HG03039 (cell line): ENCODE results near the gene FAM163B.

Experiments
- ATAC-seq: cut with Tn5 transposase; IDR thresholded peaks from one replicate; pipeline ENCODE4 v1.9.1; 2021; ENCODE audit warnings: mild to moderate bottlenecking, moderate library complexity; ENCODE audit not compliant: unreplicated experiment

The FAM163B gene

GRCh38 chr9:133553123-133553522, 56.1 kb downstream of the FAM163B start:
- ATAC-seq, result no peak

- ATAC-seq, result no peak
Measured at GRCh38 chr9:133552236-133552635, 57.0 kb downstream of the FAM163B start.

- no peak for ATAC-seq
Measured at GRCh38 chr9:133551446-133551845, 57.7 kb downstream of the FAM163B start.

- no peak for ATAC-seq
Measured at GRCh38 chr9:133547116-133547515, 62.1 kb downstream of the FAM163B start.

GRCh38 chr9:133546287-133546680, 62.9 kb downstream of the FAM163B start:
- no peak for ATAC-seq

GRCh38 chr9:133545494-133546286, 63.5 kb downstream of the FAM163B start:
- ATAC-seq, result no peak

GRCh38 chr9:133543772-133544467, 65.3 kb downstream of the FAM163B start:
- no peak for ATAC-seq

GRCh38 chr9:133542002-133542401, 67.2 kb downstream of the FAM163B start:
- no peak for ATAC-seq

GRCh38 chr9:133540698-133541025, 68.5 kb downstream of the FAM163B start:
- ATAC-seq, result no peak

- no peak for ATAC-seq
Measured at GRCh38 chr9:133539991-133540697, 69.0 kb downstream of the FAM163B start.

GRCh38 chr9:133538851-133539833, 70.0 kb downstream of the FAM163B start:
- ATAC-seq, result no peak

GRCh38 chr9:133538176-133538575, 71.0 kb downstream of the FAM163B start:
- ATAC-seq, result no peak

GRCh38 chr9:133537257-133537656, 71.9 kb downstream of the FAM163B start:
- ATAC-seq, result no peak

- ATAC-seq, result no peak
Measured at GRCh38 chr9:133536536-133536935, 72.7 kb downstream of the FAM163B start.

GRCh38 chr9:133536080-133536479, 73.1 kb downstream of the FAM163B start:
- no peak for ATAC-seq

GRCh38 chr9:133535306-133535877, 73.8 kb downstream of the FAM163B start:
- no peak for ATAC-seq

- ATAC-seq, result no peak
Measured at GRCh38 chr9:133534346-133535291, 74.6 kb downstream of the FAM163B start, which contains the start of gene ADAMTSL2. ADAMTSL2 (plus strand) TSS chr9:133534704; CDS start chr9:133536713, 2,009 bp downstream.

- ATAC-seq, result no peak
Measured at GRCh38 chr9:133533857-133534256, 75.3 kb downstream of the FAM163B start.
